IPS-NIHi7 (cell line): ENCODE data around the gene CAP2.
"Not testable (repeated sequence)": the region's sequence is repeated elsewhere in the genome, so short reads cannot be mapped to it uniquely, and the experiment has no call there.

Source experiments
- DNase-seq: peaks from one replicate; pipeline ENCODE4 v3.0.0; 2012; ENCODE audit warnings: mixed read lengths; ENCODE audit errors: extremely low spot score

Gene CAP2

DNA sequence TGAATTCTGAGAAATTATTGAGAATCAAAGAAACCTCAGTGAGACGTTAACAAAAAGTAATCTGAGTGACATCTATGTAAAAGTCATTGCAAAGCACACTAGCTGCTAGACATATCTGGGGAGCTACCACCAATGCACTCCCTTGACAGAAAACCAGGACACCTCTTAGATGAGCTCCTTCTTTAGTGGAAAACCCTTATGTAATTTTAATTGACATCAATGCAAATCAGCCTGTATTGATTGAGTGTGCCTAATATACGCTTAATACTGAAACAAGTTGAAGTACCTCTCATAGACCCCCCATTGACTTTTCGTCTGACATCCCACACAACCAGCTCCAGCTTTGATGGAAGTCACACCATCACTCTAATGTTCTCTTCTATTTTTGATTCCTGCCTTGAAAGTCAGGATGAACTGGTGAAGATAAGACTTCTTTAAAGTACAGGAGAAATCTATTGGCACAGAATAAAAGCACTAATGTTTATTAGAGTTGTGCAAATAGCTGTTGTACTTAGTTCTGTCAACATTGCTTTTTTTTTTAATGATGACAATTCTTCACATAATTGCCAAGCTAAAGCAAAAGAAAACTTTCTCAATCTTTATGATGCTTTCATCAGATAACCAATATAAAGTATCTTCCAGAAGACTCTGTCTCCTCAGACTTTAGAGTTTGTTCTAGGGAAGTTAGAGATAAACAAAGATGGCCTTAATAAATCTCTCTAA is 108.7 kb downstream of the CAP2 start:
- DNase-seq: no peak

DNA sequence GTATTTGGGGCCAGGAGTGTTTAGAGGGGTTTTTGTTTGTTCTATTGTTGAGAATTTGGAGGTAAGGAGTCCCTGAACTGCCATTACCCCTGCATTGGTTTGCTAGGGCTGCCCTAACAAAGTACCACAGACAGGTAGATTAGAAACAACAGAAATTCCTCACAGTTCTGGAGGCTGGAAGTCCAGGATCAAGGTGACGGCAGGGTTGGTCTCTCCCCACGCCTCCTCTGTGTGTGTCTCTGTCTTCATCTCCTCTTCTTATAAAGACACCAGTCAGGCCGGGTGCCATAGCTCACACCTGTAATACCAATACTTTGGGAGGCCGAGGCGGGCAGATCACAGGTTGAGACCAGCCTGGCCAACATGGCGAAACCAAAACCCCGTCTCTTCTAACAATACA is 109.7 kb downstream of the CAP2 start:
- DNase-seq: no peak

DNA sequence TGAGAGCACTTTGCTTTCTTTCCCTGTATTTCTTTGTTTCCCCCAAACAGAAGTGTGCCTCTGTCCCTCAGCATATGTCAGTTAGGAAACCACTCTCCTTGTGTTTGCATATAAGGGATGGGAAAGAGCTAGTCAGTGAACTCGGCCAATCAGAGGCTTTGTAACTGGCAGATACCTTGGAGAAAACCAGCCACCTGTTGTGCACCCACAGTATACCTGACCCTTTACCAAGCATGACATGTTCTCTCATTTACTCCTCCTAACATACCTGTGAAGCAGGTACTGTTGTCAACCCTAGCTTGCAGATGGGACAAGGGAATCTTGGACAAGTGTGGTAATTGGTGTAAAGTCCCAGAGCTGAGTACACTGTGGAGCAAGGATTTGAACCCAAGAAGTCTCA is 110.6 kb downstream of the CAP2 start:
- no peak for DNase-seq

DNA sequence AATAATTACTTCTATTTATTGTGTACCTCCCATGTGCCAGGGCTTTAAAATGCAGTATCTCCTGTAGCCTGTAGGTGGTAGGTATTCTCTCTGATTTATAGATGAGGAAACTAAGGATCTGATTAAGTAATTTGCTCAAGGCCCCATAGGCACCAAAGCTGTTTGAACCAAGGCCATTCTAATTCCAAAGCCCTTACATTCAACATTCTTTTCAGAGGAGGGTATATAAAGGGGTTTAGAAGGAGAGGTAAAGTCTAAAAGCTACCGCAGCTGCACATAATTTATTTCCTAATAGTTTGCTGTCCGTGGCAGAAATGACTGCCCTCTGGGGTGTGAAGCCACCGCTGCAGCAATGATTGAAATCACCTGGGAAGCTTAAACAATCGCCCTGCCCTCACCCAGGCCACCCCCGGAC is 111.7 kb downstream of the CAP2 start:
- no peak for DNase-seq

DNA sequence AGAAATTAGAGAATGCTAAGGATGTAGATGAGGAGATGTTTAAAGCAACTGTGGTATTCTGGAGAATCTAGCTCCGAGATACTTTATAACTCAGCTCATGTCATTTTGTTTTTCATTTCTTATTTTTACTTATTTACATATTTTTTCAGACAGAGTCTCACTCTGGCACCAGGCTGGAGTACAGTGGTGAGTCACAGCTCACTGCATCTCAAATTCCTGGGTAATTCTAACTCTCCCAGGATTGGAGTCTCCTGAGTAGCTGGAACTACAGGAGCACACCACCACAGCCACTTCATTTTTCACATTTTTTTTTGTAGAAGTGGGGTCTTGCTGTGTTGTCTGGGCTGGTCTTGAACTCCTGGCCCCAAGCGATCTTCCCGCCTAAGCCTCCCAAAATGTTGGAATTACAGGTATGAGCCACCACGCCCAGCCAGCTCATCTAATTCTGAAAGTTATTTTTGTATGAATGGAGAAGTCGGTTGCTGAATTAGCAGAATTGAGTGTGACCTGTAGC is 112.4 kb downstream of the CAP2 start:
- no peak for DNase-seq

GRCh38 chr6:17506531-17506930 is 113.1 kb downstream of the CAP2 start:
- no peak for DNase-seq

GRCh38 chr6:17506962-17507361 is 113.6 kb downstream of the CAP2 start:
- no peak for DNase-seq

DNA sequence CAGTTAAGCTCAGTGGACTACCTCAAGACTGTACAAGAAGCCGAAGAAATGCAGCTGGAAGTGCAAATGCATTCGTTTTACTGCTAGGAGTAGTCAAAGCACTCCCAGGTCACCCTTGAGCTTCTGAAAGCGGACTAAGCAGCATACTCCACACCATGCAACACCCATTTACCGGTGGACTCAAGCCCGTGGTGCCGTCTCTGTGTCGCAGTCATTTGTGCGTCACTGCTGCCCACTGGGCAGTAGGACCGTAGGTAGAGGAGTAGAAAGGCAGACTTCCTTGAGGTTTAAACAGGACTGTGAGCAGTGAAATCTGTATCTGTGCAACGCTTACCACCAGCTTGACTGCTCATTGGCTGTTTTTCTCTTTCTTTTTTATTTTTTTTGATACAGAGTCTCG is 117.7 kb downstream of the CAP2 start:
- DNase-seq: no peak

DNA sequence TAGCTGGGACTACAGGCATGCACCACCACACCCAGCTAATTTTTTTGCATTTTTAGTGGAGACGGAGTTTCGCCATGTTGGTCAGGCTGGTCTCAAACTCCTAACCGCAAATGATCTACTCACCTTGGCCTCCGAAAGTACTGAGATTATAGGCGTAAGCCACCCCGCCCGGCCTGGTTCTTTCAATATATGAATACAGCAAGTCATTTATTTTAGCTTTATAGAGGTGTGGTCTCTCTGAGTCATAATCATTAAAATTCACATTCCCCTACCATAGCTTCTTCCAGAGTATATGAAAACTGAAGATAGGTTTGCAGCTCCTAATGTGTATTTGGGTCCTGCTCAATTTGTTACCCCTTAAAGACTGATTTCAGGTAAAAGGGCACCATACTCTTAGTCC is 118.2 kb downstream of the CAP2 start:
- no peak for DNase-seq

DNA sequence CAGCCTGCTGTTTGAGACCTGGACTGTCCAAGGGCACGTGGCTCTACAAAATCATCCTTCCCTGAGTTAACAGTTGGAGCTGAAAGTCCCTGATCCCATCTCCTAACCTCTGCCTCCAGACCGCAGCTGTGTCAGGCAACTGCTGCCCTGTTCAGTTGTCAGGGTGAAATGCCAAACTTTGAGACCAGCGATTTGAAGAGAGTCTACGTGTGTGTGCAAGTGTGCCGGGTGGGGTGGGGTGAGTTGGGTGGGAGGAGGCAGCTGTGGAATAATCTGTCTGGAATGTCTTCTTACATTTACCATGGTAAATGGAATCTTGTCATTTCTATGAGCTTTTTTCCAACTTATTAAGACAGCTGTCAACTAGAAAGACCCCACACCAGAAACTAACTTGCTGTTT is 125.7 kb downstream of the CAP2 start:
- DNase-seq: no peak

DNA sequence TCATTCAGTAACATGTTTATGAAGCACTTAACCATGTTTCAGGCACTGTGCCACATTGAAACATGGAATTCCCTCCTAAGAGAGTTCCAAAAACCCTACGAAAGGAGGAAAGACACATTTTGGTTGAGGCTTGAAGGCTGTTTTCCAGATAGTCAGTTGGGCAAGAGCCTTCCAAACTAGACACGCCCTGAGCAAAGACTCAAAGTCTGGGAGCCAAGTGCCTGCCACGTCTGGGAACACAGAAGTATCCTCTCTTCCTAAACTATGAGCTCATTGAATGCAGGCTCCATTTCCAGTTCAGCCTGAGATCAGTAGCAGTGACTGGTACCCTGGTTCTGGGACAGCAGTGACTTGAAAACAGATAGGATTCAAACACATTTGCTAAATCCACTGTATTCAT is 132.2 kb downstream of the CAP2 start:
- DNase-seq: no peak

DNA sequence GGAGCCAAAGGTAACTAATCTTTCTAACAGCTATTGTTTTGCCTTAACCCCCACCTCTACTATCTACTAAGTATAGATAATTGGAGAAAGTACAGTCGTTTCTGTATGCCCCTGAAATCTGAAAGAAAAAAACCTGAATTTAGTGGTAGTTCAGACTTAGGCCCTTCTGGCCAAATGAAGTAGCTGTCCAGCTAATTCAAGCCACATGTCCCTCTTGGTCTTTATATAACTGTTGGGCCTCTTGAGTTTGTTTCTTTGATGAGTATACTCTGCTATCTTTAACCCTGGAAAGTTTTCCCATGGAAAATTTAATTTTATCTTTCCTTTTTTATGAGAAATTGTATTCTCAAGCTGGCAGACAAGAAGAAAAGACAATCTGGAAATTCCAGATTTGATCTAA is 133.7 kb downstream of the CAP2 start:
- DNase-seq: no peak

GRCh38 chr6:17530321-17530835 is 137.0 kb downstream of the CAP2 start:
- DNase-seq: no peak

- no peak for DNase-seq
Measured at GRCh38 chr6:17536586-17536985, 143.2 kb downstream of the CAP2 start.

DNA sequence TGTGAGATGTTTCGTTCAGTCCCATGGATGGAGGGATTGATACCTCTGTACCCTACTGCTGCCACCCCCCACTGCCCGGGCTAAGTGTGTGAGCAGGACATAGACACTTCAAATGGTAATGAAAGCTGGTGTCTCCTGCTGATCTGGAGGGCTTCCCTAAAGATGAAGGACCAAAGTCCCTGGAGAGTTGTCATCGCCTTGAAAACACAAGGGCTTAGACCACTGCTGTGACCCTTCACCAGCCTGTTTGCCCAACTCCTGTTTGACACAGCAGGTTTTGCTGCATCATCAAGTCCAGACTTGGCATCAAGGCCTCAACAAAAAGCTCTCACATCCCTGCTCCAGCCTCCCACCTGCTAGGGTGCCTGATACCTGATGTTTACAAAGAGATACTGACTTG is 148.8 kb downstream of the CAP2 start:
- DNase-seq: no peak

GRCh38 chr6:17545681-17546080 is 152.3 kb downstream of the CAP2 start:
- not testable (repeated sequence) for DNase-seq

DNA sequence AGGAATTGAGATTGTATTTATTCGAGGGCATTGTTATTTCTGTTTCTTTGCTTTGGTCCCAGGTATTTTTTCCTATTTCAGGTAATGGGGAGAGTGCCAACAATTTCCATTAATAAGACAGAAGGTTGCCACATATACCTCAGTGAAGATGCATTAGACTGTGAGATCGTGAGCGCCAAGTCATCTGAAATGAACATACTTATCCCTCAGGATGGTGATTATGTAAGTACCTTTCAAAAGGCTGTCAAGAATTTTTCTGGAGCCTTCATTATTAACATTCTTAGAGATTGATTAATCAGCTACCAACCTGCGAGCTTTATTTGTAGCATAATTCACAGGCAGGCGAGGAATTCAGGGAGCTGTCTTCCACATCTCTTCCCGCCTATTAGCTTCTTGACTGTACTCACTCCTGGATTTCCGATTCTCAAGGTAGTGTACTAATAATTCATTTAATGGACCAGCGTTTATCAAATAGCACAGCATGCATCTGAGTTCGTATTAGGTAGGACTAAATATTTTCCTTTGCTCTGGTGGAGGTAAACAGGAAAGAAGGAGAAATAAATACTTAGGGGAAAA is 158.1 kb downstream of the CAP2 start:
- no peak for DNase-seq

- no peak for DNase-seq
Measured at GRCh38 chr6:17552861-17553260, 159.5 kb downstream of the CAP2 start.

GRCh38 chr6:17556014-17556413 is 162.6 kb downstream of the CAP2 start:
- DNase-seq: no peak

GRCh38 chr6:17562636-17563035 is 169.2 kb downstream of the CAP2 start:
- DNase-seq: no peak

- no peak for DNase-seq
Measured at GRCh38 chr6:17565399-17565798, 172.0 kb downstream of the CAP2 start.

DNA sequence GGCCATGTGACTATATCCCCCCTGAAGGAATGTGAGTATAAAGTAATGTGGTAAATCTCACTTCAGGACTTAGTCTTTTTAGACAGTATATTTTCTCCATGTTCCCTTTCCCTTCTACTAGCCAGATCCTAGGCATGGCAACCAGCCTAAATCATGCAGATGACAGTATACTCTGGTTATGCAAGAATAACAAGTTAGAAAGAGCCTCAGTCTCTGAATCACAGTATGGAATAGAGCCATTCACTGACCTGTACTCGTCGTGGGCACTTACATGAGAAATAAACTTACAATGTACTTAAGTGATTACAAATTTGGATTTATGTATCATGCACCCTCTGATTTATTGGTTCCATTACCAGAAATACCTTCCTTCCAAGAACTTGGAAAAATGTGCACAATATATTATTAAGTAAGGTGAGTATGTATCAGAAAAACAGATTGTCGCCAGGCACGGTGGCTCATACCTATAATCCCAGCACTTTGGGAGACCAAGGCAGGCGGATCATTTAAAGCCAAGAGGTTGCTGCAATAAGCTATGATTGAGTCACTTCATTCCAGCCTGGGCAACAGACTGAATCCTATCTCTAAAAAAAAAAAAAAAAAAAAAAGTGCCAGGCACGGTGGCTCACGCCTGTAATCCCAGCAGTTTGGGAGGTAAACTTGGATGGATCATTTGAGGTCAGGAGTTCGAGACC is 181.6 kb downstream of the CAP2 start:
- DNase-seq: no peak

- DNase-seq: no peak
Measured at GRCh38 chr6:17577059-17577458, 183.7 kb downstream of the CAP2 start.
